ENCODE measurements around the gene IRF1.
A peak's percentile ranks its signal among the peaks of the same experiment; 100 is the strongest.

IRF1 gene

DNA sequence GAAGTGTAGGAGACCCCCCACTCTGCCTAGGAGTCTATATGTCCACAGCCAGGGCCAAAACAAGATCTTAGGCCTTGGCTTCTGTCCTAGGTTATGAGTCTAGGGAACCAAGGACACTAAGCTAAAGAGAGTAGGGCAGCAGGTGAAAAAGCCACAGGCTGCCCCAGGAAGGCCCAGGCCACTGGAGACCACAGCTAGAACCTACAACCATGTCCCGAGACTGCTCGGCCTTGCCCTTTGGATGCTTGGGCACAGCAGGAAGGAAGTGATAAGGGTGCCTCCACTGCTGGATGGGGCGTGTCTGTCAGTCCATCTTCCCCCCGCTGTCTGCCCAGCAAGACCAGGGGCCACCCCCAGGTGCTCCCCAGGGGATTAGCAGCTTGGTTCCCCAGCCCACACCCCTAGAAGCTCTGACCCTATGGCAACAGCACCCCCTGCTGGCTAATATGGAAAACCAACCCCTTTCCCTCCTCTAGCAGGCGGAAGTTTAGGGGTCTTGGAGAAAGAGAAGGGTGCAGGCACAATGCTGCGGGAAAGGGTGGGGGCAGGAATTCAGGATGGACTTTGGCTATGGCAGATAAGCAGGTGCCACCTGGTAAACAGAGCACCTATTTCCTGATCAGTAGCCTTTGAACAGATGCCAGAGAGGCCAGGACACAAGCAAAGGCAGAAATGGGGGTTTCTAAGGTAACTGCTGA is 10.5 kb upstream of the IRF1 start:
- peak in 1 of 3 experiments; percentile 55 for DNase-seq (ENCODE audit: low read depth in 3 of 3)

DNA sequence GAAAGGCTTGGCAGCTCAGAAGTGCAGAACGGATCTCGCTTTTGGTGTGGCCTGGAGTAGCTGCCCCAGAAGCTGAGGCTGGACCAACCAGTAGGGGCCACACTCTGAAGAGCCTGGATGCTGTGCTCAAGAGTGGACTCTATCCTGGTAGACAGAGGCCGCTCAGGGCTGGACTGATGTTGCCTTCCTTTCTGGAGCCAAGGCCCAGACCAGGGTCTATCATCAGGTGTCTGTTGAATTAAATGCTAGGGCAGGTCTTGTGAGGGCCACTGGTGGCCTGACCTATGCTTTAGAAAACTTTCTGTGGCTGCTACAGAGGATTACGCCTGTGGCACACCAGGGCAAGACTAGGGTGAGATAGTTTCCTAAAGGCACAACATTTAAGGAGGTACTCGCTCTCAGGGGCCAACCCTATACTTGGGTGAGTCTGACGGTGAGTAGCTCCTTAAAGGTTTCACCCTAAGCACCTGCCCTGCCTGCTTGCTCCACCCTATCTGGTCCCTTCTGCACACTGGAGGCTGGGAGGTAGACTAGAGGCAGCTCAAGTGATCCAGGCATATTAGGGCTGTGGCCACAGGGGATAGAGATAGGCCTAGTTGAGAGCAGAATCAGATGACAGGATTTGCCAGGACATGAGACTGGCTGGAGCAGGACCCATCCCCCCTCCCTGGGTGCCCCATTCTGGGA is 9.8 kb upstream of the IRF1 start:
- DNase-seq (ENCODE audit: low read depth in 3 of 3), result no peak

DNA sequence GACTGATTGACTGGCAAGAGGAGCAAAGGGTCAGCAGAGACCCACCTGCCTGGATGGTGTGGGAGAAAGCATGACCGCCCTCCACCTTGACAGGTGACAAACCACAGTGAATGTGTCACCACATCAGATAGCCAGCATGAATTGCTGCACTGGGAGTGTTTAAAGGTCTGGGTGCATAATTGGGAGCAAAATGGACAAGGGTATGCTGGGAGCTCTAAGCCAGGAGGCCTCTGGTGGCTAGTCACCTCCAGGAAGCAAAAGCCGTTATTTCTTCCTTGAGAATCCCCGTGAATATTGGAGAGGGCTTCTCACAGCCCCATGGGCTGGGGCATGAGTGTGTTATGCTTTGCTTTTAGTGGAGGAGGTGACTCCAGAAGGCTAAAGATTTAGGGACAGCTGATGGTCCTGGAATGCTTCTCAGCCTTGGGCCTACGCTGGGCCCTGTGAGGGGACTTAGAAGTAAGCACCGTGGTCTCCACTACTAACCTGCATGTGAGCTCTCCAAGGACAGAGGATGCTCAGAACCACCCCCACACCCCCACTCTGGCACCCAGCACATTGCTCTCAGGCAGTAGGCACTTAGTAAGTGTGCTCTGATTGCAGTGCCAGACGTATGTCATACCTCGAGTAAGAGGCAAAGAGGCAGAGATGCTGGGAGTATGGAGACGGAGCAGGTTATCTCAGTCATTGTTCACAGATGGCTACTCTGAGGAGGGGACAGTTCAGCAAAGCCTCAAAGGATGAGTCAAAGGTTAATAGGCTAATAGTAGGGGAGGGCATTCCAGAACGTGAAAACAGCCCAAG is 9.1 kb upstream of the IRF1 start:
- DNase-seq (ENCODE audit: low read depth in 3 of 3), result no peak

DNA sequence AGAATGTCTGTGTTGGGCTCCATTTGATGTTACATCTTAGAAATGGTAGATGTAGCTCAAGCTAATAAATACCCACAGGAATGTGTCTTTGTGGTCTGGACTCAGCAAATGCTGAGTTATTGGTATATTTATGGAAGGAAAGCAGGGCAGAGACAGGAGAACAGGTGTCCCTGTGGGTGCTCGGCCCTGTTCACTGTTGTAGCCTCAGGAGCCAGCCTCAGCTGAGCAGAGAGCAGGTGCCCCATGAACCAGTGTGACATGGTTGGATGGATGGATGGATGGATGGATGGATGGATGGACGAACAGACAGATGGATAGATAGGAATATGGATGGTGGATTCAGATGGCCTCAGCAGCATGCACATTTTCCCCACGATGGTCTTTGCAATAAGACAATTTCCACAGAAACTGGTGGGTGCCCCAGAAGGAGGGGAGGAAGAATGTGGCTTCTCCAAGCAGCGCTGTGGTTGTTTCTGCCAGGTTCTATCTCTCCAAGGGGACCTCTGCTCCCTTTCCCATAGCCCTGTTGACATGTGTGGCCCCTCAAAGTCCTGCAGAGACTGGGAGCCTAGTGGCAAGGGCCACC is 8.2 kb upstream of the IRF1 start:
- no peak for DNase-seq (ENCODE audit: low read depth in 3 of 3)

DNA sequence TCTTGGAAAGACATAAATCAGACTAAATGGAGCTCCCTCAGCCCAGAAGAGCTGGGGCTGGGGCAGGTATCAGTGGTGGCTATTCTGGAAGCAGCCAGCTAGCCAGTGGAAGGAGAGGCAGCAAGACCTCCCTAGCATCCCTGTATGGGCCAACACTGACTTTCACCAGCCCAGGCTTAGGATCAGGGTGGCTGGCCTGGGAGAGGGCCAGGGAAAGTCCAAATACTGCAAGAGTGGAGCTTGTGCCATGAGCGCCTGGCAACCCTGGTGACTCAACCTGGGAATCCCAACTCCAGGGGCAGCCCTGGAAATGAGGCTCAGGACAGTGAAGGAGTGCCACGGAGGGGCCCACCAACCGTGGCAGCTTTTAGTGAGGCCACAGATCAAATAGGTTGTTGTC is 7.6 kb upstream of the IRF1 start:
- no peak for DNase-seq (ENCODE audit: low read depth in 3 of 3)

DNA sequence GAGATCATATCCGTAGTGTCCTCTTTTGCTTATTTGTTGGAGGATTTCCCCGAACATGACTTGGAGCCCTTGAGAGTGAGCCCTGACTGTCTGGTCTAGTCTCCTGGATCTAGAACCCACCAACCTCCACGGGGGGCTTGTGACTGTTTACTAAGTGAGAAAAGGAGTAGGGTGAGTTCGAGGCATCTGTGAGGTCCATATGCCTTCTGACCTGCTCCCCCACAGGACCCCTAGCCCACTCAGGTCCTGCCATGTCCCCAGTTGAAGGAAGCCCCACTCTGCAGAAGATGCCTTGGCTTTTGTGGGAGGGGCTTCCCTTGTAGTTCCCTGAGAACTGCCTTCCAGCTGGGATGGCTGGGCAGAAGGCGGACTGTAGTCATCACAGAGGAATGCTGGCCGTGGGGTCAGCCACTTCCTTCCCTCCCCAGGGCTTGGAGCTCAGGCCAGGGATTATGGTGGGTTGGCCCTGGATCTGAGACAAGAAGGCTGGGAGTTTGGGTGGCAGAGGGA is 7.0 kb upstream of the IRF1 start:
- no peak for DNase-seq (ENCODE audit: low read depth in 3 of 3)

DNA sequence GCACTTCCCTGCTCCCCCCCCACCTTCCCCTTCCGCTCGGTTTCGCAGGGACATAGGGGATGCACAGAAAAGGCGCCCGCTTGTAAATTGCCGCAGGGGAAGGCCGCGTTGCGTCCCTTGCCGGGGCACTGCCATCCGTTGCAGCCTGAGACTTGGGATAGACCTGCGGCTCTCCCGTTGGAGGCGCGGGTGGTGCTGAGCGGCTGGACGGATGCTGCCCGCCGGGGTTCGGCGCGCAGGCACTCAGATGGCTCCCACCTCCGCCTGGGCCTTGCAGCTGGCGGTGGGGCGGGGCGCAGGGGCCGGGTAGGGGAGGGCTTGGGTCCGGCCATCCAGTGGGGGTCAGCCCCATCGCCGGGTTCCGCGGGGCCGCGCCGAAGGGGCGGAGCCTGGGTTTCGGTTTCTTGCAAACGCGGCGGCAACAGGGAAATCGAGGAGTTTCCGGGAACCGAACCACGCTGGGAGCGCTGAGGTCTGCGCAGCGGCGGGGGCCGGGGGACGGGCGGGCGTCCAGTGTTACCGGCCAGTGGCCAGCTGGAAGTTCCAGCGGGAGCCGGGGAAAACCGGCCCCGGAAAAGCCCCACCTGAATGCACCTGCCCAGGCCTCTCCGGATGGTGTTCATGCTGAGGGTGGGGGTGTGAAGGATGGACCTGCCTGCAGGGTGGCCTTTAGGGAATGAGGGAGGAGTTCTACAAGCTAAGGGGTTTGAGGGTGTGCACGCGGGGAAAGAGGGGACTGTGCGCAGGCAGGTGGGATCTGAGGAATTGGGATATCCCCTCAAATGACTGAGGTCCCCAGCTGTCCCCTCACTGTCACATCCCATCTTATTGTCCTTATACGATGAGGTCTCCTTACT is 6.3 kb upstream of the IRF1 start:
- peak in 1 of 3 experiments; percentile 69 for DNase-seq (ENCODE audit: low read depth in 3 of 3)

DNA sequence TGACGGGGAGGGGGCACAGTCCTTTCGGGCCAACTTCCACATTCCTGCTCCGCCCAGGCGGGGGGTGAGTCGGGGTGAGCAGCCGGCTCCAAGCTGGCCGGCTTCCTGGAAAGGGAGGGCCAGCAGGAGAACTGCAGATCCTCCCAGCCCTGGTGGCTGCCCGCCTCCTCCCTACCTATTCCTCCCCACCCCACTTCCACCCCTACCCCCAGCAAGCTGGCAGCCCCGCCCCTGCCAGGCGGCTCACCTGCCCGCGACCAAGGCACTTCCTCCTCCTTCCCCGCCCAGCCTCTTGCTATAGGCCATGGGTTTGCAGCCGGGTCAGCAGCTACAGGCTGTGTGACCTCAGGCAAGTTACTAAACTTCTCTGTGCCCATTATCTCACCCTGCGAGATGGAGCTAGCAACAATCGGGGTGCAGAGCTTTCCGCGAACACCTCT is 5.6 kb upstream of the IRF1 start:
- peak; percentile 66 to 86 (median 70) for DNase-seq (ENCODE audit: low read depth in 3 of 3)

DNA sequence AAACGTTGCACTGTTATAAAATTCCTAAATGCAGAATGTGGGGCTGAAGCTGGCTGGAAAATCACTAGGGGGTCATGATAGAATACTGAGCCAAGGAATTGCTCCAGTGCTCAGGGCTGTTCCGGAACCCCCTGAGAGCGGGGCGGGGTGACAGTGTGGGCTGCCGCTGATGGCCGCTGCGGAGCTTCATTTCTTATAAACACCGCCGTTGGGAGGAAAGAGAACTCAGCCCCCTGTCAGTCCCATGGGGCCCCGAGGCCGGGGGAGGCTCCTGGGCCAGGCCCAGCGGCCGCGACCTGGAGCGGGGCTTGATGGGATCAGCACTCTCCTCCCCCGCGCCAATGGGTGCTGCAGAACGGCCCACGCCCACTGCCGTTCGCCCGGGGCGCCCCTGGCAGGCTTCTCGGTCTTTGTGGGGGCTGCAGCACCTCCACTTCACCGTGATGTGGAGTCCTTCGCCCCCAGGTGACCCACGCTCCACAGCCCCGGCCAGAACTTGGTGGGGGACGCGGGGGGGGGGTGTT is 5.2 kb upstream of the IRF1 start:
- peak; percentile 59 to 75 (median 63) for DNase-seq (ENCODE audit: low read depth in 3 of 3)

DNA sequence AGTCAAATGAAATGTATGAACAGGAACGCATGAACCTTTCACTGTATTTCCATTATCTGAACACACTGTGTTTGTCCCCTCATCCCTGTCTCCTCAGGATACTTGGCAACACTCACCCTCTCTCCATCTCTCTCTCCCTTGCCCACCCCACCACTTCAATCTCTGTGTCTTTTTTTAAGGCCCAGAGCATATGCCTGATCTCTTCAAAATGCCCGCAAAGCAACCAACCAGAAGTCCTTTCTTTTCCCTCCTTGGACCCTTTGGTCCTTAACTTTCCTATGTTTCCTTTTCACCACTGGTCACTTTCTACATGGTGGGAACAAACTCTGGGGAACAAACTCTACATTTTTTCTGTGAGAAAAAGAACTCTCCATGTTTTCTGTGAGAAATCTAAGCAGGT is 3.2 kb upstream of the IRF1 start:
- no peak for DNase-seq (ENCODE audit: low read depth in 3 of 3)

DNA sequence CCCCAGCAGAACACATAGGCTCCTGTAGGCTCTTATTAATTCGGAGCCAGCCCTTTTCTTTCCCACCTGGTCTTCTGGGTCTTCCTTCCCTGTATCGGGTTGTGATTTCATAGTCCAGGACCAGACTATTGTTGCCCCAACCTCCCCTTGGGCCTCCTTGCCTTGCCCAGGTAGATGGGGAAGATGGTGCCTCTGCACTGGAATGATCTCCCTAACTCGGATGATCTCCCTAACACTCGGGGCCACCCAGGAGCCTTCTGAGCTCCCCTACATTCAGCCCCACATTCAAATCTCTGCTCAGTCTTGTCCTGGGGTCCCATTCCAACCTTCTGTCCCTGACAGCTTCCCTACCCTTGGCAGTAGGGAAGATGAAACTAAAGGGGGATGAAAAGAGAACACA is 2.7 kb upstream of the IRF1 start:
- no peak for DNase-seq (ENCODE audit: low read depth in 3 of 3)

DNA sequence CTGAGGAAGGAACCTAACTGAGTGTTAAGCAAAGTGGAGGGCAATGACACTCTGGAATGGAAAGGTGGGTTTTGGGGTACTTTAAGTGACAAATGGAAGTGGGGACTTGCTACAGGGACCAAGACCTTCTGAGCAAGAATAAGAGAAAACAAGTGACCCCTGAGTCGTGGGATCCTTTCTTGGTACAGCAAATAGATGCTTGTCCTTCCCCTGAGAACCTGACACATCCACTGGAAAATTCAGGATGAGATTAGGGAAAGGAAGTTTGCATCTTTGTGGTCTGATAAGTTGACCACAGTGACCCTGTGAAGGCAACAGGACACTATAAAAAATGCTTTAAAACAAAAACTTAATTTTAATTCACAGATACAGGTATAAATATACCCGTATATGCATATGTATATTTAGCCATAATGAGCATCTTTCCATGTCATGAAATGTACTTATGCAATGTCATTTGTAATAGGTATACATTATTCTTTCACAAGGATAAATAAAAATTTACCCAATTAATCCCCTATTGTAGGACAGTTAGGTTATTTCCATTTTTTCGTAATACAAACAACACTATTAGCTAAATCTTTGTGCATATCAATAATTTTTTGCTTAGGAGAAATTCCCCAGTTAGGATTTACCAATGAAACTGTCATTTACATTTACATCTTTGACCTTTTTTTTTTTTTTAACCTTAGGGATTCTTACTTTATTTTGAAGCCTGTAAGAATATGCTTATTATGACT is 2.0 kb upstream of the IRF1 start:
- DNase-seq (ENCODE audit: low read depth in 3 of 3), result no peak

DNA sequence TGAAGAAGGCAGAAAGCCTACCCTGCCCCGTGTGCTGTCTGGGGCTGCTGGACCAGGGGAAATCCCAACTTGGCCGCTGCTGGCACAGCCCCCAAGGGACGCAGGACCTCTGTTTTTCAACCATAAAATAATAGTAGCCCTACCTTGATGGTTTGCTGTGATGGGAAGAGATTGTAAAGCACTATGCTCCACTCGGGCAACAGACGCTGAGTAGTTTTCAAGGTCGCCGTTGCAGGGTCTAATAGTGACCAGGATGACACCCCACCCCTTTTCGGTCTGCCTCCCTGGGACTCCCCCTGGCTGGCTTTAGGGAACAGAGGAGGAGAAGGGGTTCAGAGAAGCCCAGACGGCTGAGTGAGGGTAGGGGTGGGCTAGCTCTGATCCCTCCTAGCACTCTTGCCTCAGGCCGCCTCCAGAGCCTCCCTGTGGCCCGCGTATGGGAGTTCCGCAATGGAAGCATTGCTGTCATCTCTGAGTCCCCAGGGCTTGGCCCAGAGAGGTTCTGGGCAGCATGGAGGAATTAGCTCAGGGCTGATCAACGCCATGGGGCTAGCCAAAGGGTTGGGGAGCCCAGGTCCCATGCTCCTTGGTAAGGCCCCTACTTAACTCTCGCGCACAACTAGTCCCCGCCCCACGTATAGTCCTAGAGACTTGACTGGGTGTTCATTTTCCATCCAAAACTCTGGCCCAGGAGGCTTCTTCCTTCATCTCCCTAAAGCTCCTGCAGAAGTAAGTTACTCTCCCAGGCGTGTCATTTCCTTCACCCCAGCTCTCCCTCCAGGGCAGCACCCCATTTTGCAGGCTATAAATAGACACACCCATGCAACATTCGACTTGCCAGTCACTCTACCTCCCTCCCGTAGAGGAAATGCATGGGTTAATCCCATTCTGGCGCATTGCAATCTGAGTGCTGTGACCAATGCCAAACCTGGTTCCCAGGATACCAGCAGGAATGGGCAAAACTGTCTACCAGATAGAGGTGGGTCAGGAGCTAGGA is 1.1 kb upstream of the IRF1 start:
- DNase-seq (ENCODE audit: low read depth in 3 of 3), result no peak

DNA sequence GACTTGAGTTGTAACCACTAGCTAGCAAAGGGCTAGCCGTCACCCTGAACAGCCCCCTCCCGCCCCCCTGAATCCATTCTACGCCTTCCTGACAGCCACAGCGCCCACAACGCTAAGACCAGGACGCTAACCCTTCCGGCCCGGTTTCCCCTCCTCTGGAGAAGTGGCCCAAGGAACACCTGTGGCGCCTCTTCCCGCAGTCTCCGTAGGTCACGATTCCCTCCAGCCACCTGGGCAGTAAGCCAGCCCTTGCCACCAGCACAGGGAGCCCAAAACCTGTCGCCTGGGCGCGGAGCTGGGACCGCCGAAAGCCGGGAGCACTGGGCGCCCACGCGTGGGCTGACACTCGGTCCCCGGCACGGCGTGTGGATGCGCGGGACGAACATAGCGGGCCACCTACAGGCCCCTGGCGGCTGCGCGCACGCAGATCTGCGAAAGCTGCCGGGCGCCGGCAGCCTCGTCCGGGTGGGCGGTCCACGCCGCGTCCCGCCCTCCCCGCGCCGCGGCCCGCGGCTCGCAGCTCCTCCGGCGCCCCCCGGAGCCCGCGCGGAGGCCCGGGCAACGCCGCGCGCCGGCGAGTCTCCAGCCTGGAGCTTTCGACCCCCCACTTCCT is 596 bp downstream of the IRF1 start:
- DNase-seq (ENCODE audit: low read depth in 3 of 3), result peak in 1 of 3 experiments; percentile 52

DNA sequence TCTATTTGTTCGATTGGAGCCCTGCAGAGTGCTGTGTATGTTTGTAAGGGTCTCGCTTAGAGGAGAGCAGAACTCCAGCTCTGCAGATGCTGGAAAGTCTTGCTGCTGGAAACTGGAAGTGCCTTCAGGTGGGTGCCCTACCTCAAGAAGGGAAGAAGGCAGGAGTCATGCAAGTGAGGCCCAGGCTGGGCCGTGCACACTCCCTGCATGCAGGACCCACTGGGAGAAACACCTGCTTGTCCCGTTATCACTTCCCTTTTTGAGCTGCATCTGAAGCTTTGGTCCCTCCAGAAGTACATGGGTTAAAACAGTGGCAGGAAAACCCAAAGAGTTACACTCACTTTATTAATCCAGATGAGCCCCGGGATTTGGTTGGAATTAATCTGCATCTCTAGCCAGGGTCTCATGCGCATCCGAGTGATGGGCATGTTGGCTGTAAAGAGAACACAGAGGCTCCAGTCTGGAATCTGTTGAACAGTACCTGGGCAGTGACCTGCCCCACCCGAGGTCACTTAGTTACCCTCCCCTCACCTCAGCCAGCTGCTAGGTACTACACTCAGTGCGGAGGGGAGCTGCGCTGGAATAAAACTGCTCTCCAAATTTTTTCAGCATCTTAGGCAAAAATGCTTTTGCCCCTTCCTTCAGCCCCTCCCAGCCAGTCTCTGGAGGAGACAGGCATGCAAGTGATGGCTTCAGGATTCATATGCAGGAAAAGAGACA is 1.4 kb downstream of the IRF1 start:
- DNase-seq (ENCODE audit: low read depth in 3 of 3), result no peak

DNA sequence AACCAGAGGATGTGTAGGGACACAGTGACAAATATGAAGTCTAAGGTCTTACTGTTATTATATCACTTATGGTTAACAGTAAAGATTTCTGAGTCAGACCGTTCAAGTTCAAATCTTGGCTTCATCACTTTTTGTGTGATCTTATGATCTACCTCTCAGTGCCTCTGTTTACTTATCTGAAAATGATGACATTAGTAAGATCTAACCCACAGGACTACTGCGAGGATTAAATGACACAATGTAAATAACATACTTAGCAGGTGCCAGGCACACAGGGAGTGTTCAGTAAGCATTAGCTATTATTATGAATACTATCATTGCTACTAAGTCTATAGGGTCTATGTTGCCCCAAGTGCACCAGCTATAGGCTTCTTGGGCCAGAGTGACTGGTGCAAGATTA is 2.0 kb downstream of the IRF1 start:
- DNase-seq (ENCODE audit: low read depth in 3 of 3), result no peak

DNA sequence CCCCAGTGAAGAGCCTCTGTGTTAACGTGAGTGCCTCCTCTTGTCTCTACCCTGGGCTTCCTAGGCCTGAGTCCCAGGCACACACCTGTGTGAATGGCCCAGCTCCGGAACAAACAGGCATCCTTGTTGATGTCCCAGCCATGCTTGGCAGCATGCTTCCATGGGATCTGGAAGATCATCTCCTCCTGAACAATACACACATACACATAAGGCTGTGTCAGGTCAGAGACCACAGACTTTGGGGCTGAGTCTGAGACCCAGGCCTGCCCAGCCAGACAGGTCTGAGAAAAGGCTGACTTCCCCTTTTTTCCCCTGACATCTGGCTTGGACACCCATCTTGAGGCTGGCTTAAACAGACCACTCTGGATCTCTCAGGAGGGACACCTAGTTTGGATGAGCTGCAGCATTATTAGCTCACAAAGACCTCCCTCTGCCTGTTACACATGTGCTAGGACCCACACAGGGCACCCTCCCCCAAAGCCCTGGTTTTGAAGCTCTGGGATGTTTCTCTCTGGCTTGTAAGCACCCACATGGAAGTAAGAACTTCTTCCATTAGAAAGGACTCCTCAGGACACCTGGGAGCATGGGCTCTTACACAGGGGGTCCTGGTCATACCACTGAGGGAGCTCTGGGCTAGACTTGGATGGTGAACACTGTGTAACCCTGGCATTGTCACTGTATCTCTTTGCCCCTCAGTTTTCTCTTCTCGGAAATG is 2.6 kb downstream of the IRF1 start:
- DNase-seq (ENCODE audit: low read depth in 3 of 3), result no peak
